PFSK-1 (cell line): ENCODE results near the gene AASDH.

Experiments used
- FOXP2 ChIP-seq: optimal IDR thresholded peaks from 2 replicates; pipeline ENCODE3; 2011; ENCODE audit warnings: borderline replicate concordance, control low read depth, inconsistent platforms; ENCODE audit not compliant: insufficient read depth; ENCODE audit errors: extremely low read length, extremely low read depth
- POLR2AphosphoS5 ChIP-seq: IDR thresholded peaks from 2 replicates; pipeline ENCODE4 v1.6.1; 2012; ENCODE audit warnings: low read depth, mild to moderate bottlenecking, control low read depth, low read length, moderate library complexity
- SIN3A ChIP-seq: IDR thresholded peaks from 2 replicates; pipeline ENCODE4 v1.6.1; 2012; ENCODE audit warnings: mild to moderate bottlenecking, low read length, moderate library complexity, borderline replicate concordance; ENCODE audit not compliant: insufficient read depth
- TAF1 ChIP-seq: IDR thresholded peaks from 2 replicates; pipeline ENCODE4 v1.6.1; 2012; ENCODE audit warnings: low read length, control low read depth, borderline replicate concordance; ENCODE audit not compliant: insufficient read depth
- TF ChIP-seq, protein P1 (sequence below), 2 experiments: IDR thresholded peaks; 2 replicates each; pipeline versions ENCODE4 v1.6.1 to v1.8.0; 2011 to 2012; ENCODE audit warnings: low read depth in 2 of 2, low read length in 2 of 2, control low read depth in 1 of 2, inconsistent platforms in 1 of 2, mild to moderate bottlenecking in 1 of 2, moderate library complexity in 1 of 2; ENCODE audit not compliant: insufficient read depth in 1 of 2

The AASDH gene

DNA sequence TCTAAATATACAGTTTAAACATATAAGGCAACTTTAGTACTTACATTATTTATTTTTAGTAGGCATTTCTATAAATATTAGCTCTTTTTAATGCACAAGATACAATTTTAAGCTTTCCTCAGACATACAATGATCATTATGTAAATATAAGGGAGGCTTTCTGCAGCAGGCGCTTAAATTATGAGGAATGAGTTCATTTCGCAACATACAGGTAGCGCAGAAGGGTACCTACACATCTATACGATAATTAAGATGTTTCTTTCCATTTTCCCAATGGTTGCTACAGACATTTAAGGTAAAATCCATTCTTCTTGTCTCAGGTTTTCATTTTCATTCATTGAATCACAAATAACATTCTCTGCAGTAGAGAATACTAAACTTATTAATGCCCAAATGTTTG, 1.2 kb downstream of the AASDH start:
- TF ChIP-seq, protein P1, sequence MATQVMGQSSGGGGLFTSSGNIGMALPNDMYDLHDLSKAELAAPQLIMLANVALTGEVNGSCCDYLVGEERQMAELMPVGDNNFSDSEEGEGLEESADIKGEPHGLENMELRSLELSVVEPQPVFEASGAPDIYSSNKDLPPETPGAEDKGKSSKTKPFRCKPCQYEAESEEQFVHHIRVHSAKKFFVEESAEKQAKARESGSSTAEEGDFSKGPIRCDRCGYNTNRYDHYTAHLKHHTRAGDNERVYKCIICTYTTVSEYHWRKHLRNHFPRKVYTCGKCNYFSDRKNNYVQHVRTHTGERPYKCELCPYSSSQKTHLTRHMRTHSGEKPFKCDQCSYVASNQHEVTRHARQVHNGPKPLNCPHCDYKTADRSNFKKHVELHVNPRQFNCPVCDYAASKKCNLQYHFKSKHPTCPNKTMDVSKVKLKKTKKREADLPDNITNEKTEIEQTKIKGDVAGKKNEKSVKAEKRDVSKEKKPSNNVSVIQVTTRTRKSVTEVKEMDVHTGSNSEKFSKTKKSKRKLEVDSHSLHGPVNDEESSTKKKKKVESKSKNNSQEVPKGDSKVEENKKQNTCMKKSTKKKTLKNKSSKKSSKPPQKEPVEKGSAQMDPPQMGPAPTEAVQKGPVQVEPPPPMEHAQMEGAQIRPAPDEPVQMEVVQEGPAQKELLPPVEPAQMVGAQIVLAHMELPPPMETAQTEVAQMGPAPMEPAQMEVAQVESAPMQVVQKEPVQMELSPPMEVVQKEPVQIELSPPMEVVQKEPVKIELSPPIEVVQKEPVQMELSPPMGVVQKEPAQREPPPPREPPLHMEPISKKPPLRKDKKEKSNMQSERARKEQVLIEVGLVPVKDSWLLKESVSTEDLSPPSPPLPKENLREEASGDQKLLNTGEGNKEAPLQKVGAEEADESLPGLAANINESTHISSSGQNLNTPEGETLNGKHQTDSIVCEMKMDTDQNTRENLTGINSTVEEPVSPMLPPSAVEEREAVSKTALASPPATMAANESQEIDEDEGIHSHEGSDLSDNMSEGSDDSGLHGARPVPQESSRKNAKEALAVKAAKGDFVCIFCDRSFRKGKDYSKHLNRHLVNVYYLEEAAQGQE (IDR thresholded peaks at IDR 0.05; ENCODE audit: insufficient read depth in 1 of 2, low read depth in 2 of 2, low read length in 2 of 2) = no peak
- no peak for TF ChIP-seq SIN3A
- no peak for TF ChIP-seq FOXP2

DNA sequence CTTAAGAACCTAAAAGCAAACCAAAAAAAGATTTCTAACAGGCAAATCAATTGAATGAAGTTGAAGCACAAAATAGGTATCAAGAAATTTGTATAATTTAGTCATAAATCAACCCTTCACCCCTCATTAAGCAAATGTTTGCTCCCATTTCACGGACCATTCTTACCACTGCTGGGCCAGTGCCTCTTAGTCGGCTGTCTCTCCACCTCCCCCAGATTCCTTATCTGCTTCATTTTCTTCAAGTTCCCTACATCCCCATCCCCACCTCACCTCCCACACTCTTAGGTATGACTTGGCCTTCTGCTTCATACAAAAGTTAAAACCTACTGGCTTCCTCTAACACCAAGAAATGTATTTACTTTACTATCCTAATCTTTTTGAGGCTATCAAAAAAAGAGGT, 11.8 kb downstream of the AASDH start:
- TF ChIP-seq POLR2AphosphoS5 (no peak), FOXP2 (no peak), SIN3A (no peak), TAF1 (no peak)
- TF ChIP-seq, protein P1 (IDR thresholded peaks at IDR 0.05; ENCODE audit: insufficient read depth in 1 of 2, low read depth in 2 of 2, low read length in 2 of 2) = no peak

DNA sequence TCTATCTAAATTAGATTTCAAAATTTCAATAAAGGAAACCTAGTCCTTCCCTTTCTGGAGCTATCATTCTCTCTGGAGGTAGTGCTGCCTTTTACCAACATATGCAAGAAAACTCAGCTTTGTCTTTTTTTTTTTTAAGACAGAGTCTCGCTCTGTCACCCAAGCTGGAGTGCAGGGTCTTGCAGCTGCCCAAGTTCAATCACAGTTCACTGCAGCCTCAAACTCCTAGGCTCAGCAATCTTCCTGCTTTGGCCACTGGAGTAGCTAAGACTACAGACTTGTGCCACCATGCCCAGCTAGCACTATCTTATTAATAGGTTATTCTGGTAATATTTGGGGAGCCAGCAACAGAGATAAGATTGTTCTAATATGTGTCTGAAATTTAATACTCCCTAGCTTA, 12.3 kb downstream of the AASDH start:
- TF ChIP-seq SIN3A (no peak), POLR2AphosphoS5 (no peak), FOXP2 (no peak)

DNA sequence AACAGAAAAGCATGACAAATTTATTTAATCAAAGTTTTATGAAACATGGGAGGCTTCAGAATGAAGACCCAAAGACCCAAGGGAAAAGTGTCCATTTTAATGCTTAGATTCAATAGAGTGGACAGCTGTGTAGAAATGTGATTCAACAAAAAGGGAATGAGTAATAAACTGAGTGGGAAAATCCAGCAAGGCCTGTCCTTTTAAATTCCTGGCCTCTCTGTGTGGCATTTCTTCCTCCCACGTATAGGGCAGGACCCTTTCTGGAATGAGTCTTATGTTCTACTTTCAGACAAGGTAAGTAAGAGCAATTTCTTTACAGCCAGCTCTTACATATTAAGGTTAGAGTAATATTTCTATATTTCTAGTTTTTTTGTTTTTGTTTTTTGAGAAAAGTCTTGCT, 14.5 kb downstream of the AASDH start:
- TF ChIP-seq FOXP2 = no peak
- TF ChIP-seq, protein P1 (IDR thresholded peaks at IDR 0.05; ENCODE audit: insufficient read depth in 1 of 2, low read depth in 2 of 2, low read length in 2 of 2) = no peak
- TF ChIP-seq TAF1 = no peak
- no peak for TF ChIP-seq SIN3A
- TF ChIP-seq POLR2AphosphoS5 = no peak

DNA sequence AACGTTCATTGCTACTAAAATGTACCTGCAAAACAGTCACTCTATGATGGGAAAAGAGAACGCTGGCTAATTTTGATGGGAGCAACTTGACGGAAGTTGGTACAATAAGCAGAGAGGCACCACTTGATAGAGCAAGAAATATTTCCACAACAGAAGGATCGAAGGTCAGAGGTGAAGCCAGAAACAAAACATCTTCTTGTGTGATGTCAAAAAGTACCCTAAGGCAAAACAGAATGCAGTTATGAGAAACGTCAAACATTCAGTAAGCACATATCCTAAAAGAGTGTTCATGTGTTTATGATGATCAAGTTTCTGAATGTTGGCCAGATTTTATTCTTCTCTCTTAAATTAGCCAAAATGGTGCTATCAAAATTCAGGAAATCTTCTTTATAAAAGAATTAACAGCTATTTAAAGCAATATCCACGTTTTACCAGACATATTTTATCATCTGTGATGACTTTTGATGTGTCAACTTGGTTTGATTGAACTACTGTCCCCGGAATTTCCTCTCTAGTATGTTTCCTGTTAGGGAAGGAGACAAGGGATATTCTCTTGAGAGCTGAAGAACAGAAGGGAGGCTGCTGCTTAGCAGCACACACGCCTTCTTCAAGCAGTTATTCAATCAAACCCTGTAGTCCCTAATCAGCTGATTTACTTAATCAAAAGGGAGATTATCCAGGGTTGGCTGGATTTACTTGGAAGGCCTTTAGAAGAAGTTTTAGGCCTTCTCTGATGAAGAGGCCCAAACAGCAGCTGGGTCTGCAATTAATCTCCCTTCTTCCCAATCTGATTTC, 15.7 kb downstream of the AASDH start:
- TF ChIP-seq TAF1 (no peak), FOXP2 (no peak), POLR2AphosphoS5 (no peak)
- TF ChIP-seq, protein P1 (IDR thresholded peaks at IDR 0.05; ENCODE audit: insufficient read depth in 1 of 2, low read depth in 2 of 2, low read length in 2 of 2) = no peak
